ENCODE measurements around the gene C19orf33.

Gene C19orf33

DNA sequence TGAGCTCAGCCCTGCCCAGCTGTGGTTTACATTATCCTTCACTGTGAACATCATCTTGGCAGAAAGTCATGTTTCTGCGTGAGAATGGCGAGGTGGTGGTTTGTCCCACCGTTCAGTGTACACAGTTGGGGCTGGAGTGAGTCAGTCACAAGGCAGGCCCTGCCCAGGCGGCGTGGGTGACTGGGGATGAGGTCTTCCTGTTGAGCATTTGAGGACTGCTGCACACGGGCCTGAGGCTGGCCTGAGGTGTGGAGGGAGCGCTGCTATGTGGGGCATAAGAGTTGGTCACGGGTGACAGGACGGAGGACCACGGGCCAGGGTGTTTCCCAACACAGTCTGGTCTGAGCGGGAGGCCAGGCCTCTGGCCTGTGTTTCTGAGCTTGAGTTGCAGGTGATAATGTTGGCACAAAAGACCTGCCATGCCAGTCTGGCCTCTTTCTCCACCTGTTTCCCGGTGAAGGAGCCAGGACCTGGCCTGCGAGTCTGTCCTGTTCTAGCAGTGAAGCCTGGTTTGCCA lies 13.4 kb upstream of the C19orf33 start:
- Mint-ChIP-seq H3K4me1 (ENCODE audit: low read depth) (no peaks in the 10 kb centered on the region), H3K9me3 (no peaks in the 10 kb centered on the region), H3K36me3 (ENCODE audit: low read depth) (peaks cover 11% of the 10 kb centered on the region), H3K27ac (no peak overlapping the region), H3K4me3 (no peak overlapping the region), H3K27me3 (no peaks in the 10 kb centered on the region)

DNA sequence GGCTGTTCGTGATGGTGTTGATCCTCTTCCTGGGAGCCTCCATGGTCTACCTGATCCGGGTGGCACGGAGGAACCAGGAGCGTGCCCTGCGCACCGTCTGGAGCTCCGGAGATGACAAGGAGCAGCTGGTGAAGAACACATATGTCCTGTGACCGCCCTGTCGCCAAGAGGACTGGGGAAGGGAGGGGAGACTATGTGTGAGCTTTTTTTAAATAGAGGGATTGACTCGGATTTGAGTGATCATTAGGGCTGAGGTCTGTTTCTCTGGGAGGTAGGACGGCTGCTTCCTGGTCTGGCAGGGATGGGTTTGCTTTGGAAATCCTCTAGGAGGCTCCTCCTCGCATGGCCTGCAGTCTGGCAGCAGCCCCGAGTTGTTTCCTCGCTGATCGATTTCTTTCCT lies 12.2 kb upstream of the C19orf33 start:
- Mint-ChIP-seq H3K9me3 (no peaks in the 10 kb centered on the region), H3K4me1 (ENCODE audit: low read depth) (no peaks in the 10 kb centered on the region), H3K4me3 (no peak overlapping the region), H3K27ac (no peak overlapping the region), H3K27me3 (no peaks in the 10 kb centered on the region), H3K36me3 (ENCODE audit: low read depth) (peaks cover 8% of the 10 kb centered on the region)

DNA sequence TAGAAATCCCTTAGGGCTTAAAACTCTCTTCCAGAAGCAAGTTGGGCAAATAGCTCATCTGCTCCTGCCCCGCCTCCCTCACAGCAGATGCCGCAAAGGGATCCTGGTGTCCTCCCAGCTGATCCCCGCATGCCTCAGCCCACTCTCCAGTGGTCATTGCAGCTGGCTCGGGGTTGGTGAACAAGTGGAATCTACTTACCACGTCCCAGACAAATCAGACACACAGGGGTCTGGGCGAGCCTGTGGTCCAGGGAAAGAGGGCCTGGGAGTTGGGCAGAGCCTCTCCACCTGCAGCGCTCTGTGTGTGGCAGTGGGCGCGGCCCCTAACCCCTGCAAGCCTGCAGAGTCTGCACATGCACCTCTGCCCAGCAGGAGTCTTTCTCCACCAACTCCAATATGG lies 10.8 kb upstream of the C19orf33 start:
- no peaks in the 10 kb centered on the region for H3K27me3 Mint-ChIP-seq
- H3K4me1 Mint-ChIP-seq (ENCODE audit: low read depth): no peaks in the 10 kb centered on the region
- no peak overlapping the region for H3K4me3 Mint-ChIP-seq
- H3K27ac Mint-ChIP-seq: no peak overlapping the region
- H3K36me3 Mint-ChIP-seq (ENCODE audit: low read depth): peaks cover 7% of the 10 kb centered on the region
- no peaks in the 10 kb centered on the region for H3K9me3 Mint-ChIP-seq

DNA sequence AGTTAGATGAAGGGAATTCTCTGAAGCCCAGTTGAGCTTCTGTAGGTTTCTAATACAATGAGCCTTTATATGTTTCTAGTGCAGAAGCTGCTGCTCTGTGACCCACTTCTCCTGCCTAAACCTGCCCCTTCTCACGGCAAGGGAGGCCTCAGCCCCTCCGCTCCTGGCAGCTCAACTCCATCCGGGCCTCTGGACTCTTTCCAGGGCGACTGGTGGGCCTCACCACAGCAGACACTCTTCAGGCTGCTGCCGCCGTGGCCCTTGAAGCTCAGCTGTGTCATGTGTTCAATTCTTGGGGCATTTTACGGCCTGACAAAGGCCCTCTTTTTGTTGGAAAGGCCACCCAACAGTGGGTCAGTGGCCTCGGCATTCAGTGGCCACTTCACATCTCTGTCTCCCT lies 10.0 kb upstream of the C19orf33 start:
- no peak overlapping the region for H3K27ac Mint-ChIP-seq
- H3K4me1 Mint-ChIP-seq (ENCODE audit: low read depth): no peaks in the 10 kb centered on the region
- no peak overlapping the region for H3K4me3 Mint-ChIP-seq
- no peaks in the 10 kb centered on the region for H3K27me3 Mint-ChIP-seq
- H3K9me3 Mint-ChIP-seq: no peaks in the 10 kb centered on the region
- peaks cover 7% of the 10 kb centered on the region for H3K36me3 Mint-ChIP-seq (ENCODE audit: low read depth)

DNA sequence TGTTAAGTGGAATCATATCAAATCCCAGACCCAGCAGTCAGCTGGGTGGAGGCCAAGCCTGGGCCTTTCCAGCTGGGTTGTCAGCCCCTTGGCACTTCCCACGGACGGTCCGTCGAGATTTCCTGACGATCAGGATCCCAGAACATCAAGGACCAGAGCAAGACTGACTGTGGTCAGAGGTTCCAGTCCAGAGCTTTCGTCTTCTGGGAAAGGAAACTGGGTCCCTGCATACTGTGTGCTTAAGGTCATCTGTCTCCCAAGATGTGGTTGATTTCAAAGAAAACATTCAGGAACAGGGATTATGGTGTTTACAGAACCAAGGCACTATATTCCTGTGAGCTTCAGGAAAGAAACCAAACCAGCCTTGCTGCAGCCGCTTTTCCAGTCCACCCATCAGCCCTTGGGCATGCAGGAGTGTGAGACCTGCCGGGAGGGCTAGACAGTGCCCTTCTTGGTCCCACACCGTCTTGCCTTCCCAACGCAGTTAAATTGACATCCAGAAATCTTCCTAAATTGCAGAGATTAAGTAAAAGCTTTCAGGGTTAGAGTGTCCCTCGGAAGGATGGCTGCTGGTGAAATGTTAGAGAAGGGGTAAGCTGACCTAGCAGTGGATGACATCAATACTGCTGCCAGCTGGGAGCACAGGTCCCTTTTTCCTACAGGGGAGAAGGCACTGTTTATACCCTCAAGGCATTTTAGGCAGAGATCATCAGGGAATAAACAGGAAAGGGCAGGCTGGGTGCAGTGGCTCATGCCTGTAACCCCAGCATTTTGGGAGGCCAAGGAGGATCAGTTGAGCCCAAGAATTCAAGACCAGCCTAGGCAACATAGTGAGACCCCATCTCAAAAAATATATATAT lies 5.0 kb upstream of the C19orf33 start:
- H3K27ac Mint-ChIP-seq: no peak overlapping the region
- no peaks in the 10 kb centered on the region for H3K9me3 Mint-ChIP-seq
- H3K27me3 Mint-ChIP-seq: no peaks in the 10 kb centered on the region
- H3K36me3 Mint-ChIP-seq (ENCODE audit: low read depth): no peaks in the 10 kb centered on the region
- H3K4me1 Mint-ChIP-seq (ENCODE audit: low read depth): no peaks in the 10 kb centered on the region
- no peak overlapping the region for H3K4me3 Mint-ChIP-seq

DNA sequence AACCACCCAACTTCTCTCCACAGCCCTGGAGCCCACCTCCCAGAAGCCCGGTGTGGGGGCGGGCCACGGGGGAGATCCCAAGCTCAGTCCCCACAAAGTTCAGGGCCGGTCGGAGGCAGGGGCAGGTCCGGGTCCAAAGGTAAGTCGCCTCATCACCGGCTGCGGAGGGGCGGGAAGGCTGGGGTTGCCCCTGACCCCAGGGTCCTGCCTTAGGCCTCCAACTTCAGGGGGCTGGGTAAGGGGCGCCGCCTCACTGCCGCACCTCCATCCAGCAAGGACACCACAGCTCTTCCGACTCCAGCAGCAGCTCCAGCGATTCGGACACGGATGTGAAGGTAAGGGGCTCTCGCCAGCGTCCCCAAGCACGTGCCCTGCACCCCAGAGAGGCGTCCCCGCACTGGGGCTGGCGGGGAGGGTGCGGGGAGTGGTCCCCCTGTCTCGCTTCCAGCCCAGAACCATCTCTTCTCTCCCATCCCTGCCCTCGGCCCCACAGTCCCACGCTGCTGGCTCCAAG lies 358 bp downstream of the C19orf33 start:
- Mint-ChIP-seq H3K4me1 (ENCODE audit: low read depth) (no peaks in the 10 kb centered on the region), H3K27me3 (no peaks in the 10 kb centered on the region), H3K9me3 (no peaks in the 10 kb centered on the region), H3K27ac (no peak overlapping the region), H3K4me3 (no peak overlapping the region), H3K36me3 (ENCODE audit: low read depth) (peaks cover 7% of the 10 kb centered on the region)

DNA sequence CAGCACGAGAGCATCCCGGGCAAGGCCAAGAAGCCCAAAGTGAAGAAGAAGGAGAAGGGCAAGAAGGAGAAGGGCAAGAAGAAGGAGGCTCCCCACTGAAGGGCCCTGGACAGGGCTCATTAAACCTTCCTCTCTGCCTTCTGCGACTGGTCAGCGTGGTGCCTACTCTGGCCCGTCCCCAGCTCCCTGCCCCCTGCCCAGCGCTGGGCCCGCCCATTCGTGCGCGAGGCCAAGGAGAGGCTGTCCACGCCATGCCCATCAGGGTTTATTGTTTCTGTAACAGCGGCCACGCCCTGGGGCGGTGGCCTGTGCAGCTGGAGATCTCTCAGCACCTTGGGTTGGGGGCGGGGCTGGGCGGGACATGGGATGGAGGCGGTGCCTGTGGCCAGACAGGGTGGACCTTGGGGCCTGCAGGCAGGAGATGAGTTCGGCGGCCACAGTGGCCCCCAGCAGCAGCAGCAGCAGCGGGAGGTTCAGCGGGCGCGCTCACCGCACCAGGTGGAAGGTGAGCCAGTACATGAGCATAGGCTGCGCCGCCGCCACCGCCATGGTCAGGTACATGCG lies 897 bp downstream of the C19orf33 start:
- Mint-ChIP-seq H3K27me3 (no peaks in the 10 kb centered on the region), H3K4me1 (ENCODE audit: low read depth) (no peaks in the 10 kb centered on the region), H3K27ac (no peak overlapping the region), H3K4me3 (no peak overlapping the region), H3K36me3 (ENCODE audit: low read depth) (peaks cover 7% of the 10 kb centered on the region), H3K9me3 (no peaks in the 10 kb centered on the region)

DNA sequence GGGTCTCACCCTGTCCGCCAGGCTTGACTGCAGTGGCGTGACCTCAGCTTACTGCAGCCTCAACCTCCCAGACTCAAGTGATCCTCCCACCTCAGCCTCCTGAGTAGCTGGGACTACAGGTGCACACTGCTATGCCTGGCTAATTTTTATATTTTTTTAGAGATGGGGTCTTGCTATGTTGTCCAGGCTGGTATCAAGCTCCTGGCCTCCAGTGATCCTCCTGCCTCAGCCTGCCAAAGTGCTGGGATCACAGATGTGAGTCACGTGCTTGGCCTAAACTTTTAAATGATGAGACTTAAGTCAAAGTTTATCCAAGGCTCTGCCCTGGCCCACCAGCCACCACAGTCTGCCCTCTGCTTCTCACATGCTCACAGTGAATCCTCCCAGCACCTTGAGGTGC lies 2.2 kb downstream of the C19orf33 start:
- Mint-ChIP-seq H3K36me3 (ENCODE audit: low read depth) (peaks cover 14% of the 10 kb centered on the region), H3K27me3 (no peaks in the 10 kb centered on the region), H3K4me1 (ENCODE audit: low read depth) (no peaks in the 10 kb centered on the region), H3K27ac (no peak overlapping the region), H3K9me3 (no peaks in the 10 kb centered on the region), H3K4me3 (no peak overlapping the region)

DNA sequence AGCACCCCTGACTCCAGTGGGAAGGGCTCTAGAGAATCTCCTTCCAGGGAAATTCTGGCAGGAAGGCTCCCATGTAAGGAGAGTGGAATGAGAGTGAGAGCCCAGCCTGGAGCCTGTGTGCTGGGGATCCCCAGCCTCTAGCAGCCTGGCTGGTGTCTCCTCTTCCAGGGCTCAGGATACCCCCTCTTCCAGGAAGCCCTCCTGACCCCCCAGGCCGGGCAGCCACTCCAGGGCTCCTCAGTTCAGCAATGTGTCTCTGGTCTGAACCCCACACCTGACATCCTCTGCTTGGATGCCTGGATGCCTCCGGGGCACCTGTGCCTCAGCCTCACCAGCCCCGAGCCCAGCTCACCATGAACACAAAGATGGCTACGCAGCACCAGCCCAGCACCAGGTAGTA lies 3.0 kb downstream of the C19orf33 start:
- no peak overlapping the region for H3K4me3 Mint-ChIP-seq
- H3K9me3 Mint-ChIP-seq: no peaks in the 10 kb centered on the region
- no peak overlapping the region for H3K27ac Mint-ChIP-seq
- no peaks in the 10 kb centered on the region for H3K27me3 Mint-ChIP-seq
- peaks cover 14% of the 10 kb centered on the region for H3K36me3 Mint-ChIP-seq (ENCODE audit: low read depth)
- no peaks in the 10 kb centered on the region for H3K4me1 Mint-ChIP-seq (ENCODE audit: low read depth)

DNA sequence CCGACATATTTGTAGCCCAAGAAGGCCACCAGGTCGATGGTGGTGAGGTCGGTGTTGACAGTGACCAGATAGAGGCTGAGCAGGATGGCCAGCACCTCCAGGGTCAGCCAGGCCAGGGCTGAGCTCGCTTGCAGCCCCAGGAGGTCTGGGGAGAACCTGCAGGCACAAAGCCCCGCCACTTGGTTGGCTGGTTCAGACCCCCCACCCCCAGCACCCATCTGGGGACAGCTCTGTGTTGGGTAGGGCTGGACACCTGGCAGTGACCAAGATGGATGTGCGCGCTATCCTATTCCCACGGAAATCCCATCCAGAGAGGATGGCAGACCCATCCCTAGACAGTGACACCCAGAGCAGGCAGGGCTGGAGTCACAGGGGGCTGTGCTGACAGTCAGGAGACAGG lies 3.5 kb downstream of the C19orf33 start:
- H3K27ac Mint-ChIP-seq: no peak overlapping the region
- peaks cover 2% of the 10 kb centered on the region for H3K4me1 Mint-ChIP-seq (ENCODE audit: low read depth)
- H3K9me3 Mint-ChIP-seq: no peaks in the 10 kb centered on the region
- no peaks in the 10 kb centered on the region for H3K27me3 Mint-ChIP-seq
- no peak overlapping the region for H3K4me3 Mint-ChIP-seq
- H3K36me3 Mint-ChIP-seq (ENCODE audit: low read depth): peaks cover 14% of the 10 kb centered on the region

DNA sequence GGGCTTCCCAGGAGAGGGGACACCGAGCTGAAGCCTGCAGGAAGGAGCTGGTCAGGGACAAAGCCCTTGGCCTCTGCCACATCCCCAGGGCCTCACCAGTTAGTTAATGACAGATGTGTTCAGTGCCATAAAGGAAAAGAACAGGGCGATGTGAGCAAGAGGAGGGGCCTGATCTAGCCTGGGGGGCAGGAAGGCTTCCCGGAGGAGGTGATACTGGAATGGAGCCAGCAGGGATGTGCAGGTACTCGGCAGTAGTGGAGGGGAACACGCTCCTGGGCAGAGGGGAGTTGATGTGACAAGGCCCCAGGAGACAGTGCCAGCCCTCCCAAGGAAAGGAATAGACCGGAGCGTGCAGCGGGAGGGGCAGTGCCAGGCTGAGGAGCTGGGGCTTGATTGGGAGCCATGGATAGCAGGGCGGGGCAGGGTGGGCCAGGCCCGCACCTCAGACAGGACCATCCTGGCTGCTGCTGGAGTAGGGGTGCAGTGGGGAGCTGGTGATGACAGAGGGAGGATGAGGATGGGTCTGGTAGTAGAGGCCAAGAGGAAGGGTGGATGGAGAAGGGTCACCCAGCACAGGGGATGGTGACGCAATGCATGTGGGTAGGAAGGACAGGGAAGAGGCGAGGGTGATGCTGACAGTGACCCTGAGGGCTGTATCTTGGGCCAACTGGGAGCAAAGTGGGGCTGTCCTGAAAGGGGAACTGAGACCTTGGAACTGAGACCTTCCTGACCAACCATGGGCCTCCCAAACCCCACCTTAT lies 4.1 kb downstream of the C19orf33 start:
- peaks cover 14% of the 10 kb centered on the region for H3K36me3 Mint-ChIP-seq (ENCODE audit: low read depth)
- H3K4me1 Mint-ChIP-seq (ENCODE audit: low read depth): peaks cover 4% of the 10 kb centered on the region
- no peaks in the 10 kb centered on the region for H3K27me3 Mint-ChIP-seq
- no peaks in the 10 kb centered on the region for H3K9me3 Mint-ChIP-seq
- H3K27ac Mint-ChIP-seq: no peak overlapping the region
- no peak overlapping the region for H3K4me3 Mint-ChIP-seq

DNA sequence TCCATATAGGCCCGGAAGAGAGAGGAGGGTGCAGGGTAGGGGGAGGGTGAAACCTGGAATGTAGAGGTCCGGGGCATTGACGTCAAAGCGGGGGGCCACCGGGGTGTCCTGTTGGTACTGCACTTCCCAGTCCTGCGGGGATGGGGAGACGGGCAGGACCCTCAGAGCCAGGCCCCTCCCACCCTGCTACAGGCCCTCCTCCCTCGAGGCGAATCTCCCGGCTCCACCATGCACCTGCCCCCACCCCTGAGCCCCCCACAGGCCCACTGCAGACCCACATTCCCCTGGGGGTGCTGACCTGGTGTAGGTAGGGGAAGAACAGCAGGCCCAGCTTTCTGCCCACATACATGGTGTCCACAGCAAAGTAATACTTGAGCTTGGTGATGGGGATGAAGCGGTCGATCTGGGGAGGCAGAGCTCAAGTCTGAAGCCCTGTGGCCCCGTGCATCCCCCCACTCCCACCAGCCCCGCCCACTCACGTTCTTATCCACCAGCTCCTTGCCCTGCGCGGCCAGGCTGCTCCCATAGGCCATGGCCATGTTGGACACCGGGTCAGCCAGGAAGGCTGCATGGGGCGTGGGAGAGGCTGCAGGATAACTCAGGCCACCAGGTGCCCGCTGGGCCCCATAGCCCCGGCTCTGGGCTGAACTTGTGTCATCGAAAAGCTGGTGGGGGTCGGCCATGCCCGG lies 5.0 kb downstream of the C19orf33 start:
- Mint-ChIP-seq H3K9me3 (no peaks in the 10 kb centered on the region), H3K27me3 (no peaks in the 10 kb centered on the region), H3K4me1 (ENCODE audit: low read depth) (peaks cover 11% of the 10 kb centered on the region), H3K36me3 (ENCODE audit: low read depth) (peaks cover 14% of the 10 kb centered on the region), H3K4me3 (no peak overlapping the region), H3K27ac (no peak overlapping the region)

DNA sequence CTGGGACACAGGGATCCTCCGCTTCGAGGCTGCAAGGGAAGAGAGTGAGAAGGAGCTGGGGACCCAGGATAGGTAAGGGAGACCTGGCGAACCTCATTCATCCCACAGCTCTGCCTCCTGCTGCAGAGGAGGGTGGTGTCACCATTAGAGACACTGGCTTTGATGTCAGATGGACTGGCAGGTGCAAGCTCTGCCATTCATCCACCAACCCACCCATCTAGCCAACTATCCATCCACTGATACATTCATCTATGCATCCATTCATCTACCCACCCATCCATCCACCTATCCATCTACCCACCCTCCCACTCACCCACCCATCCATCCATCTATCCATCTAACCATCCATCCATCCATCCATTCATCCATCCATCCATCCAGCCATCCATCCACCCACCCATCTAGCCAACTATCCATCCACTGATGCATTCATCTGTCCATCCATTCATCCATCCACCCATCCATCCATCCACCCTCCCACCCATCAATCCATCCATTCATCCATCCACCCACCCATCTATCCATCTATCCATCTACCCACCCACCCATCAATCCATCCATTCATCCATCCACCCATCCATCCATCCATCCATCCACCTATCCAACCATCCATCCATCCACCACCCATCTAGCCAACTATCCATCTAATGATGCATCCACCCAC lies 5.7 kb downstream of the C19orf33 start:
- Mint-ChIP-seq H3K9me3 (no peaks in the 10 kb centered on the region), H3K27me3 (no peaks in the 10 kb centered on the region), H3K4me1 (ENCODE audit: low read depth) (peaks cover 13% of the 10 kb centered on the region), H3K4me3 (no peak overlapping the region), H3K36me3 (ENCODE audit: low read depth) (peaks cover 14% of the 10 kb centered on the region), H3K27ac (no peak overlapping the region)

DNA sequence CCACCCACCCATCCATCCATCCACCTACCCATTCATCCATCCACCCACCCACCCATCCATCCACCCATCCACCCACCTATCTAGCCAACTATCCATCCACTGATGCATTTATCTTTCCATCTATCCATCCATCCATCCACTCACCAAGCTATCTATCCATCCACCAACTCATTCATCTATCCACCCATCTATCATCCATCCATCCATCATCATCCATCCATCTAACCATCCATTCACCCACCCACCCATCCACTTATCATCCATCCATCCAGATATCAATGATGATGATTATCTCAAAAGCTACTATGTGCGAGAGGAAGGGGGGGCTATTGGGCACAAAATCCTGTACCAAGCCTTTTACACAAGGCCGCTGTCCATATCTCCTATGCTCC lies 6.2 kb downstream of the C19orf33 start:
- Mint-ChIP-seq H3K4me1 (ENCODE audit: low read depth) (peaks cover 18% of the 10 kb centered on the region), H3K27ac (no peak overlapping the region), H3K36me3 (ENCODE audit: low read depth) (peaks cover 14% of the 10 kb centered on the region), H3K27me3 (no peaks in the 10 kb centered on the region), H3K9me3 (no peaks in the 10 kb centered on the region), H3K4me3 (no peak overlapping the region)

Measured in stimulated activated naive CD8-positive, alpha-beta T cell treated with anti-CD3 and anti-CD28 coated beads, Interleukin-15, Interleukin-2, amounts not matched to agents 100 ng/mL and 50 ng/mL, for 24 hours (primary cell).